ENCODE measurements around the gene SPPL3. TPM values are rescaled to one million over a fixed set of nuclear protein-coding genes. Genes with fewer than 3 reads are reported as not detected.

The SPPL3 gene
- total RNA-seq, 1 experiment from 2014 or later, result 39.7 TPM

- H4K20me1 ChIP-seq (ENCODE audit: insufficient read depth), result 0 out of 2 replicates have a peak, but pooled peaks cover 4% of the 10 kb centered on the region
- ChIA-PET CTCF (no interaction called here), RAD21 (ENCODE audit: low non-redundant PET in 1 of 2, low total read pairs in 2 of 2, uncharacterized antibody in 2 of 2, unreplicated experiment in 2 of 2) (no interaction called here), POLR2A (interaction anchor here (1.3 kb wide), 1 partner anchor 12 kb away, joined by 3 read pairs; no protein-coding TSS in a partner anchor)
- H3K27me3 ChIP-seq (ENCODE audit: insufficient read depth, low read length), result no peaks in the 10 kb centered on the region
- H3K36me3 ChIP-seq (ENCODE audit: control insufficient read depth in 1 of 2, insufficient read depth in 2 of 2, low read length in 2 of 2), result no peaks in the 10 kb centered on the region
- ATAC-seq (no peak), DNase-seq (ENCODE audit: low read depth, low spot score) (no peak)
- no peak overlapping the region for H3K4me3 ChIP-seq (replicated peaks in 1 of 2; ENCODE audit: low read depth in 1 of 2, low read length in 2 of 2)
- H3K27ac ChIP-seq (ENCODE audit: low read depth, low read length), result no peak overlapping the region
- TF ChIP-seq, protein P1, sequence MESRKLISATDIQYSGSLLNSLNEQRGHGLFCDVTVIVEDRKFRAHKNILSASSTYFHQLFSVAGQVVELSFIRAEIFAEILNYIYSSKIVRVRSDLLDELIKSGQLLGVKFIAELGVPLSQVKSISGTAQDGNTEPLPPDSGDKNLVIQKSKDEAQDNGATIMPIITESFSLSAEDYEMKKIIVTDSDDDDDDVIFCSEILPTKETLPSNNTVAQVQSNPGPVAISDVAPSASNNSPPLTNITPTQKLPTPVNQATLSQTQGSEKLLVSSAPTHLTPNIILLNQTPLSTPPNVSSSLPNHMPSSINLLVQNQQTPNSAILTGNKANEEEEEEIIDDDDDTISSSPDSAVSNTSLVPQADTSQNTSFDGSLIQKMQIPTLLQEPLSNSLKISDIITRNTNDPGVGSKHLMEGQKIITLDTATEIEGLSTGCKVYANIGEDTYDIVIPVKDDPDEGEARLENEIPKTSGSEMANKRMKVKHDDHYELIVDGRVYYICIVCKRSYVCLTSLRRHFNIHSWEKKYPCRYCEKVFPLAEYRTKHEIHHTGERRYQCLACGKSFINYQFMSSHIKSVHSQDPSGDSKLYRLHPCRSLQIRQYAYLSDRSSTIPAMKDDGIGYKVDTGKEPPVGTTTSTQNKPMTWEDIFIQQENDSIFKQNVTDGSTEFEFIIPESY (IDR thresholded peaks at IDR 0.05; ENCODE audit: extremely low read depth, insufficient replicate concordance, low read length), result no peak
- TF ChIP-seq, protein P2, sequence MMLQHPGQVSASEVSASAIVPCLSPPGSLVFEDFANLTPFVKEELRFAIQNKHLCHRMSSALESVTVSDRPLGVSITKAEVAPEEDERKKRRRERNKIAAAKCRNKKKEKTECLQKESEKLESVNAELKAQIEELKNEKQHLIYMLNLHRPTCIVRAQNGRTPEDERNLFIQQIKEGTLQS (IDR thresholded peaks at IDR 0.05), result no peak
- TF ChIP-seq POLR2A (IDR thresholded peaks at IDR 0.05; ENCODE audit: borderline replicate concordance, extremely low read depth, insufficient read depth, insufficient read length), result no peak
- TF ChIP-seq SIN3A (IDR thresholded peaks at IDR 0.05; ENCODE audit: low read depth), result no peak
- no peak for TF ChIP-seq CEBPB (IDR thresholded peaks at IDR 0.05; ENCODE audit: low read depth)
- TF ChIP-seq, protein P3, sequence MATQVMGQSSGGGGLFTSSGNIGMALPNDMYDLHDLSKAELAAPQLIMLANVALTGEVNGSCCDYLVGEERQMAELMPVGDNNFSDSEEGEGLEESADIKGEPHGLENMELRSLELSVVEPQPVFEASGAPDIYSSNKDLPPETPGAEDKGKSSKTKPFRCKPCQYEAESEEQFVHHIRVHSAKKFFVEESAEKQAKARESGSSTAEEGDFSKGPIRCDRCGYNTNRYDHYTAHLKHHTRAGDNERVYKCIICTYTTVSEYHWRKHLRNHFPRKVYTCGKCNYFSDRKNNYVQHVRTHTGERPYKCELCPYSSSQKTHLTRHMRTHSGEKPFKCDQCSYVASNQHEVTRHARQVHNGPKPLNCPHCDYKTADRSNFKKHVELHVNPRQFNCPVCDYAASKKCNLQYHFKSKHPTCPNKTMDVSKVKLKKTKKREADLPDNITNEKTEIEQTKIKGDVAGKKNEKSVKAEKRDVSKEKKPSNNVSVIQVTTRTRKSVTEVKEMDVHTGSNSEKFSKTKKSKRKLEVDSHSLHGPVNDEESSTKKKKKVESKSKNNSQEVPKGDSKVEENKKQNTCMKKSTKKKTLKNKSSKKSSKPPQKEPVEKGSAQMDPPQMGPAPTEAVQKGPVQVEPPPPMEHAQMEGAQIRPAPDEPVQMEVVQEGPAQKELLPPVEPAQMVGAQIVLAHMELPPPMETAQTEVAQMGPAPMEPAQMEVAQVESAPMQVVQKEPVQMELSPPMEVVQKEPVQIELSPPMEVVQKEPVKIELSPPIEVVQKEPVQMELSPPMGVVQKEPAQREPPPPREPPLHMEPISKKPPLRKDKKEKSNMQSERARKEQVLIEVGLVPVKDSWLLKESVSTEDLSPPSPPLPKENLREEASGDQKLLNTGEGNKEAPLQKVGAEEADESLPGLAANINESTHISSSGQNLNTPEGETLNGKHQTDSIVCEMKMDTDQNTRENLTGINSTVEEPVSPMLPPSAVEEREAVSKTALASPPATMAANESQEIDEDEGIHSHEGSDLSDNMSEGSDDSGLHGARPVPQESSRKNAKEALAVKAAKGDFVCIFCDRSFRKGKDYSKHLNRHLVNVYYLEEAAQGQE (IDR thresholded peaks at IDR 0.05; ENCODE audit: low read depth), result no peak
- TF ChIP-seq SRF (IDR thresholded peaks at IDR 0.05; ENCODE audit: low read depth), result no peak
- TF ChIP-seq SP1 (IDR thresholded peaks at IDR 0.05; ENCODE audit: low read depth), result no peak
- no peak for TF ChIP-seq YY1 (IDR thresholded peaks at IDR 0.05; ENCODE audit: extremely low read depth, insufficient replicate concordance, low read depth, low read length)
- TF ChIP-seq EZH2 (IDR thresholded peaks at IDR 0.05), result no peak
- no peak for TF ChIP-seq JUND (IDR thresholded peaks at IDR 0.05)
- TF ChIP-seq POLR2AphosphoS5 (IDR thresholded peaks at IDR 0.05; ENCODE audit: low read depth, low read length), result no peak
- TF ChIP-seq ZNF274 (IDR thresholded peaks at IDR 0.05; ENCODE audit: low read depth, low read length), result no peak
- TF ChIP-seq ZFX (IDR thresholded peaks at IDR 0.05), result no peak
- no peak for TF ChIP-seq EZH2phosphoT487 (IDR thresholded peaks at IDR 0.05; ENCODE audit: borderline replicate concordance)
- no peak for TF ChIP-seq CBX3 (IDR thresholded peaks at IDR 0.05; ENCODE audit: low read depth)
- H2AFZ ChIP-seq (ENCODE audit: low read depth, low read length, poor library complexity, severe bottlenecking), result no peak overlapping the region
- no peaks in the 10 kb centered on the region for H3K9me2 ChIP-seq (ENCODE audit: insufficient read depth)
- no peaks in the 10 kb centered on the region for H3K9me3 ChIP-seq (ENCODE audit: control insufficient read depth in 1 of 2, insufficient read depth in 1 of 2, low read depth in 1 of 2, low read length in 2 of 2)
- H3K4me1 ChIP-seq (ENCODE audit: control insufficient read depth in 1 of 2, insufficient read depth in 2 of 2, low read length in 2 of 2), result peaks cover 16 to 30% of the 10 kb centered on the region in 2 experiments
- peaks cover 23% of the 10 kb centered on the region for H3K79me2 ChIP-seq (ENCODE audit: insufficient read depth, low read length)
- no peak overlapping the region for H3K9ac ChIP-seq (ENCODE audit: low read length)
- no TSS peak for BruUV-seq (replicated peaks)
- intact Hi-C loops (cut with micrococcal nuclease), result no loop called here
- H3K4me2 ChIP-seq (ENCODE audit: low read length), result peak overlapping the region; percentile 52; the same call in 1 of the 2 replicates
Observed at GRCh38 chr12:120846721-120847120, 57.4 kb downstream of the SPPL3 start.

Data from HCT116 (cell line).